CD4-positive, CD25-positive, alpha-beta regulatory T cell (primary cell): ENCODE results near the gene APOL4. TPM values are rescaled to one million over a fixed set of nuclear protein-coding genes. Genes with fewer than 3 reads are reported as not detected.

Source experiments
- ATAC-seq, 2 donors: fragments of 150-1000 bp; cut with Tn5 transposase; one replicate each; pipeline ENCODE4 v1.10.0; 2021; ENCODE audit warnings: low read depth in 2 of 2, moderate number of reproducible peaks in 2 of 2, moderate library complexity in 1 of 2
- DNase-seq, 3 donors: peaks; one replicate each; pipeline versions ENCODE4 v3.0.0 to v3.0.0-alpha.2; 2012 to 2022; ENCODE audit warnings: mixed read lengths in 1 of 3
- H3K27ac ChIP-seq: one replicate; pipeline ENCODE4 v1.7.0; 2013; ENCODE audit warnings: mild to moderate bottlenecking, low read length; ENCODE audit not compliant: insufficient read depth, poor library complexity, severe bottlenecking
- H3K27me3 ChIP-seq: one replicate; pipeline ENCODE4 v1.7.0; 2013; ENCODE audit warnings: low read length; ENCODE audit not compliant: control insufficient read depth, insufficient read depth
- H3K36me3 ChIP-seq: one replicate; pipeline ENCODE4 v1.7.0; 2013; ENCODE audit warnings: mild to moderate bottlenecking, low read length, moderate library complexity; ENCODE audit not compliant: control insufficient read depth, insufficient read depth
- H3K4me1 ChIP-seq: 2 replicates; pipeline ENCODE4 v1.7.0; 2013; ENCODE audit warnings: mild to moderate bottlenecking, low read length; ENCODE audit not compliant: insufficient read depth, control insufficient read depth, poor library complexity, severe bottlenecking
- H3K4me3 ChIP-seq: one replicate; pipeline ENCODE4 v1.7.0; 2013; ENCODE audit warnings: low read depth, mild to moderate bottlenecking, low read length, moderate library complexity
- H3K9me3 ChIP-seq, 2 experiments: 1 replicate in 1 of 2; 2 replicates in 1 of 2; pipeline ENCODE4 v1.7.0; 2013; ENCODE audit warnings: low read length in 2 of 2, mild to moderate bottlenecking in 1 of 2, moderate library complexity in 1 of 2; ENCODE audit not compliant: control insufficient read depth in 2 of 2
- H3K27ac Mint-ChIP-seq, 3 donors: one replicate each; pipeline ENCODE4 v1.8.0; 2020 to 2022; ENCODE audit warnings: mild to moderate bottlenecking in 3 of 3, mixed read lengths in 3 of 3, moderate library complexity in 2 of 3
- H3K27me3 Mint-ChIP-seq: one replicate; pipeline ENCODE4 v1.8.0; 2022; ENCODE audit warnings: mild to moderate bottlenecking, mixed read lengths
- H3K36me3 Mint-ChIP-seq: one replicate; pipeline ENCODE4 v1.8.0; 2020; ENCODE audit warnings: mixed read lengths
- H3K4me1 Mint-ChIP-seq, 4 donors: one replicate each; pipeline ENCODE4 v1.8.0; 2020 to 2022; ENCODE audit warnings: mixed read lengths in 4 of 4, mild to moderate bottlenecking in 1 of 4
- H3K4me3 Mint-ChIP-seq, 4 donors: one replicate each; pipeline ENCODE4 v1.8.0; 2020 to 2022; ENCODE audit warnings: mild to moderate bottlenecking in 4 of 4, mixed read lengths in 4 of 4, moderate library complexity in 3 of 4
- H3K9me3 Mint-ChIP-seq, 7 donors: one replicate each; pipeline ENCODE4 v1.8.0; 2020 to 2022; ENCODE audit warnings: mixed read lengths in 7 of 7, mild to moderate bottlenecking in 3 of 7, moderate library complexity in 2 of 7
- polyA plus RNA-seq, 4 donors: library from polyadenylated mRNA; unstranded; fragments of 300-500 nt; fragmentation: Illumina TruSeq; gene quantifications; one replicate each; pipeline ENCODE4 v1.2.3, GENCODE V29; 2021
- total RNA-seq: library from RNA; stranded (reverse); gene quantifications from one replicate; pipeline ENCODE4 v1.2.3, GENCODE V29; 2022

Gene APOL4
- total and polyA plus RNA-seq, 5 donors from 2014 or later = not detected

DNA sequence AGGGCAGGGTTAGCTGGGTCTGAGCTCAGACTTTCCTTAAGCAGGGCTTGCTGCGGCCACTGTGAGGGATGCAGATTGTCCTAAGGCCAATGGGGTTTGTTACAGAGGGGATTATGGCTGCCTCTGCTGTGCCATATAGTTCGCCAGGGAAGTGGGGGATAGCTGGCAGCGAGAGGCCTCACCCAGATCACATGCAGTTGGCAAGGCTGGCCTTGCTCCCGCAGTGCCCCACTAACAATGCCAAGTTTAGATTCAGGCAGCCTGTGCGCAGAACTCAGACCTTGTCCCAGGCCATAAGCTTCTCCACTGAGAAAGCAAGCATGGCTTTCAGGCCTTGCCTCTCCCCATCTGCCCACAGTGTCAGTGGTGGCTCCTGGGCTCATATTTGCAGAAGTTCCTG lies 42.4 kb upstream of the APOL4 start:
- Mint-ChIP-seq H3K4me3 (no peak overlapping the region), H3K9me3 (peaks cover 0 to 12% (median 1%) of the 10 kb centered on the region in 7 donors), H3K27me3 (no peaks in the 10 kb centered on the region), H3K36me3 (peaks cover 5% of the 10 kb centered on the region), H3K4me1 (peaks cover 3 to 14% (median 6%) of the 10 kb centered on the region in 4 donors), H3K27ac (no peak overlapping the region)
- Histone ChIP-seq H3K27ac (no peak overlapping the region), H3K4me3 (no peak overlapping the region), H3K36me3 (no peaks in the 10 kb centered on the region), H3K4me1 (peaks cover 7% of the 10 kb centered on the region), H3K27me3 (no peaks in the 10 kb centered on the region), H3K9me3 (peaks cover 0 to 4% of the 10 kb centered on the region in 2 experiments)
- no peak for DNase-seq
- no peak for ATAC-seq

DNA sequence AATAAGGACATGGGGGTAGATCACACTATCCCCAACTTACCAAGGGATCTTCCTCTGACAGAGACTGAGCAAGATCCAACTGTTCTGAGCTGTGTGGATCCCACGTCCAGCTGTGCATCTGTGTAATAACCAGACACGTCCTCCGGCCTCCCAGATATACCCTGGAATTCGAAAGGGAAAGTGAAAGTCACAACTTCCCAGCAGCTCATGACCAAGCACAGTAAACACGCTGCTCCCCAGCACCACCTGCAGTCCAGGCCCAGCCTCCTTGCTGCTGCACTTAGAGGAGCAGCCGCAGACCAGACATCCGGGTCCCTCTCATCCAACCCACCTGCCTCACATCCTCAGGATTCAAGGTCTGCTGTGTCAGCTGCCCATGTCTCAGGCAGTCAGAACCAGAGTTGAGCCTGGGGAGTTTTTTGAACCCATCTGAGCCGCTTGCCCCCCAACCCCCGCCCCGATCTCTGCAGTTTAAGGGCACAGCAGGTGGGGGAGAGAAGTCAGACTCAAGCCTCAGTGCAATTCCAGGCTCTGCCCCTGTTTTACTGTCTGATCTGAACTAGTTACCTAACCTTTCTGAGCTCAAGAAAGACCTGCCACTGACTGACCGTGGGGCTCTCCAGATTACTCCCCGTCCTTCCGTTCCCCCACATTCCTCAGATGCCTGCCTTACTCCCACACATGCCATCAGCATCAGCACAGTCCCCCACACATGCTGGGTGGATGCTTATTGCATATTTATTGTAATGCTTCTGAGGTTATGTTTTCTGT lies 38.0 kb upstream of the APOL4 start, which contains the start of gene APOL2:
TSS of gene APOL2 (minus strand) at position 127 of the 771 bp plus-strand sequence. CDS start 6,365 bp downstream, outside the sequence.
- peaks cover 38% of the 10 kb centered on the region for H3K4me1 ChIP-seq
- peak within 1 kb of the TSS; percentile 81 for H3K27ac ChIP-seq
- Mint-ChIP-seq H3K27me3 (no peaks in the 10 kb centered on the region), H3K27ac (peak within 1 kb of the TSS; percentile 95 to 100 (median 96)), H3K4me1 (peaks cover 22 to 55% (median 36%) of the 10 kb centered on the region in 4 donors), H3K4me3 (peak within 1 kb of the TSS; percentile 96 to 100 (median 99)), H3K9me3 (peaks cover 0 to 12% (median 2%) of the 10 kb centered on the region in 7 donors), H3K36me3 (peaks cover 28% of the 10 kb centered on the region)
- peak; percentile 98 to 100 for ATAC-seq
- H3K9me3 ChIP-seq = peaks cover 0 to 4% of the 10 kb centered on the region in 2 experiments
- H3K27me3 ChIP-seq = no peaks in the 10 kb centered on the region
- peak within 1 kb of the TSS; percentile 98 for H3K4me3 ChIP-seq
- H3K36me3 ChIP-seq = peaks cover 17% of the 10 kb centered on the region
- peak; percentile 74 to 96 (median 74) for DNase-seq

DNA sequence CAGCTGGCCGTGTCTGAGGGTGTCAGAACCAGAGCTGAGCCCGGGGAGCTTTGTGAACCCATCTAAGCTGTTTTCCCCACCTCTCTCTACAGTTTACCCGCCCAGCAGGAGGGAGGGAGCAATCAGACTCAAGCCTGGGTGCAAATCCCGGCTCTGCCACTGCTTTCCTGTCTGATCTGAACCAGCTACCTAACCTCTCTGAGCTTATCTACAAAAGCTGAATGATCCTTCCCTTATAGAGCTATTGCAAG lies 37.5 kb upstream of the APOL4 start:
- H3K4me3 ChIP-seq = peak overlapping the region; percentile 98
- peaks cover 0 to 4% of the 10 kb centered on the region in 2 experiments for H3K9me3 ChIP-seq
- Mint-ChIP-seq H3K4me1 (peaks cover 28 to 60% (median 41%) of the 10 kb centered on the region in 4 donors), H3K36me3 (peaks cover 32% of the 10 kb centered on the region), H3K9me3 (peaks cover 0 to 12% (median 2%) of the 10 kb centered on the region in 7 donors), H3K27ac (peak overlapping the region; percentile 95 to 100 (median 96)), H3K4me3 (peak overlapping the region; percentile 96 to 100 (median 99)), H3K27me3 (no peaks in the 10 kb centered on the region)
- peak overlapping the region; percentile 81 for H3K27ac ChIP-seq
- H3K36me3 ChIP-seq = peaks cover 22% of the 10 kb centered on the region
- H3K4me1 ChIP-seq = peaks cover 38% of the 10 kb centered on the region
- H3K27me3 ChIP-seq = no peaks in the 10 kb centered on the region
- DNase-seq (no peak), ATAC-seq (peak; percentile 3)

DNA sequence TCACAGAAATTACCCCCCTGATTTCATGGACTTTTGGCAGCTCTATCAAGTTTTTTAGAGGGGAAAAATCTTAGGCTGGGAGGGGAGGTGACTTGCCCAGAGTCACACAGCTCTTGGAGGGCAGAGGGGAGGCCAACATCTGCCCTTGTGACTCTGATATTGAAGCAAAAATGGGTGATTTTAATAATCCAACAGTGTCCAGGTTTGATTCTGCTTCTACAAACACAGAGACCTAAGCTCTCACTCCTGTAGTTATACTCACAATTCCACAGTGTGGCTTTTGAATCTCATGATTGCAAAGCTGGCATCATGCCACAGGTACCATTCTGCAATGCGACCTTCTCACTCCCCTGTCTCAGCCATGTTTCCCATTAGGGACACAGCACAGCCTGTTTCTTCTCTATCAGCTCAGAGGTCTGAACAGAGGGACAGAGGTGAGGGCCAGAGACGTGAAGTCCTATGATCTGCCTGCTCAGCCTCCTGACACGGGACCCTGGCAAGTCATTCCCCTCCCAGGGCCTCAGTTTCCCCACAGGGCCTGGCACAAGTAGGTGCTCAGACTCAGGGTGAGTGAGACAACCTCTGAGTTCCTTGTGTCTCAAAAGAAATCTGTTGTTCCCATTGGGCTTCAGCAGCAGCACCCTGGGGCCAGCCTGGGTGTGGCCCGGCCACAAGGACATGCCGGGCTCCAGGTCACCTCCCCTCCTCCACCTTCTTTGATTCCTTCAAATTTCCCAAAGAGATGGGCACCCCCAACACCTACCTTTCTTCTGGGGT lies 37.0 kb upstream of the APOL4 start:
- ATAC-seq = no peak
- Mint-ChIP-seq H3K9me3 (peaks cover 0 to 12% (median 2%) of the 10 kb centered on the region in 7 donors), H3K27me3 (no peaks in the 10 kb centered on the region), H3K4me1 (peaks cover 33 to 64% (median 43%) of the 10 kb centered on the region in 4 donors), H3K36me3 (peaks cover 37% of the 10 kb centered on the region), H3K27ac (peak overlapping the region; percentile 95 to 100 (median 96)), H3K4me3 (peak overlapping the region; percentile 96 to 100 (median 99))
- H3K4me1 ChIP-seq = peaks cover 38% of the 10 kb centered on the region
- no peak for DNase-seq
- H3K36me3 ChIP-seq = peaks cover 27% of the 10 kb centered on the region
- peak overlapping the region; percentile 98 for H3K4me3 ChIP-seq
- H3K27me3 ChIP-seq = no peaks in the 10 kb centered on the region
- peaks cover 0 to 4% of the 10 kb centered on the region in 2 experiments for H3K9me3 ChIP-seq
- peak overlapping the region; percentile 81 for H3K27ac ChIP-seq

DNA sequence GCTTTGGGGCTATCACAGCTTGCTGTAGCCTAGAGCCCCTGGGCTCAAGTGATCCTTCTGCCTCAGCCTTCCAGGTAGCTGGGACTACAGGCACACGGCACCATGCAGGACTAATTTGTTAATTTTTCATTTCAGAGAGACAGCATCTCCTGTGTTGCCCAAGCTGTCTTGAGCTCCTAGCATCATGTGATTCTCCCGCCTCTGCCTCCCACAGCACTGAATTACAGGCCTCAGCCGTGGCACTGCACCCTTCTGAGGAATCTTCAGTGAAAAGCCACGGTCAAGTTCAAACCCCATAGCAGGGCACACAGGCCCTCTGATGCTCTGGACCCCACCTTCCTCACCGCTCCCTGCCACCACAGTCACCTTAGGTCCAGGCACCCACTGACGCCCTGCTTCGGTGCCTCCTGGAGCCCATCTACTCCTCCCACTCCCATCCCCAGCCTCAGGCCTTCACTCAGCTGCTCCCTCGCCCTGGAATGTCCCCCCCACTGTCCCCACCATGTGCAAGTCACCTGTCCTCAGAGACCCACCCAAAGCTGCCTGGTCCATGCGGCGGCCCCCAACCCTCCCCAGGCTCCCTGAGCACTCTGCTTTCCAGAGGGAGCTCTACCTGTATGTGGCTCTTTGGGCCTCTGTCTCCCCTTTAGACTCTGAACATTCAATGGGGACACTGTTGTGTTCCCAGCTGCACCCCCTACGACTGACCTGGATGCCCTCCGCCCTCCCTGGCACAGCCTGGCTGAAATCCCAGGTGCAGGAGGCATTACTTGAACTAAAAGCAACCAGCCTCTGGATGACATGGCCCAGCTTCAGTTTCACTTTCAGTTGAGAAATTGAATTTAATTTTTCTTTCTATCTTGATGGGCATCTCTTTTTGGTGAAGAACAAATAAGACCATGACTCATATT lies 36.1 kb upstream of the APOL4 start:
- H3K4me3 Mint-ChIP-seq = peak overlapping the region; percentile 96 to 100 (median 99)
- Histone ChIP-seq H3K27ac (peak overlapping the region; percentile 81), H3K36me3 (peaks cover 35% of the 10 kb centered on the region), H3K4me3 (peak overlapping the region; percentile 98), H3K9me3 (peaks cover 0 to under 1% of the 10 kb centered on the region in 2 experiments), H3K4me1 (peaks cover 38% of the 10 kb centered on the region), H3K27me3 (no peaks in the 10 kb centered on the region)
- H3K4me1 Mint-ChIP-seq = peaks cover 37 to 64% (median 45%) of the 10 kb centered on the region in 4 donors
- no peak for ATAC-seq
- no peaks in the 10 kb centered on the region for H3K27me3 Mint-ChIP-seq
- peak in 2 of 3 donors; percentile 13 to 66 for DNase-seq
- peaks cover 45% of the 10 kb centered on the region for H3K36me3 Mint-ChIP-seq
- peak overlapping the region; percentile 95 to 100 (median 96) for H3K27ac Mint-ChIP-seq
- H3K9me3 Mint-ChIP-seq = peaks cover 0 to 7% (median 2%) of the 10 kb centered on the region in 7 donors

DNA sequence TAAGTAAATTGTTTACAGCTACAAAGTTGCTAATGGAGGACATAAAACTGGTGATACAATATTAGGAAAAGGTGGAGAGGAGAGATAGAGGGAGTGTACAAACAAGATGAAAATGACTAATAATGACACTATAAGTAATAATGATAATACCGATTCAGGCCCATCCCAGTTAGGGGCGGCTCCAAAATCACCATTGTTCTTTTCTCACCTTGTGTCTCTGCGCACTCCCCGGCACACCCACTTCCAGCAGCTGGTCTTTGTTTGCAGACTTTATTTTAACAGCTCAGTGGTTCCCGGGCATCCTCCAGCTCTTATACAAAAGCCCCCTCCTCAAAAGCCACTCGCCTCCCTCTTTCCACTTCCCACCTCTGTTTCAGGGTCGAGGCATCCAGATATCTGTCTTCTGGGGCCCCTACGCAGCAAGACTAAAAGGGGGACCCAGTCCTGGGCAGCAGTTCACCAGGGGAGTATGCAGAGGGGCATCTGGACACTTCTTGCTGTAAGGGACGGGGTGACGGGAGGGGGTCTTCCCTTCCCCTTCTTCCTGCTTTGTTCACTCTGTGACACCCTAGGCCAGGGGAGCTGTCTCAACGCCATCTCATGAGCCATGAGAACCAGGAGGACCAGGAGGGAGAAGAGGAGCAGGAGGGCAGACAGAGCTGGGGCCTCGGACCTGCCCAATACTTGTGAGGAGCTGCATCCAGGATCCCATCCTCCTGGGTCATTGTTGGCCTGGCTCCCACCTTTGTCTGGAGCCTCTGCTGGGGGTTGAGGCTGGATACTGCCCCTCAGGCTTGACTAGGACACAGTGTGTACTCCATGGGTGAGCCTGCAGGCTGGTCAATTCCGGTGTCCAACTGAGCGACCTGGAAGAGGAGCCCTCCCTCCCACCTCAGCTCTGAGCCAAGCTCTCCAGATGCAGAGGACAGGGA lies 35.0 kb upstream of the APOL4 start:
- DNase-seq (no peak), ATAC-seq (no peak)
- peak overlapping the region; percentile 52 to 87 (median 75) for H3K27ac Mint-ChIP-seq
- H3K36me3 Mint-ChIP-seq = peaks cover 52% of the 10 kb centered on the region
- no peaks in the 10 kb centered on the region for H3K27me3 Mint-ChIP-seq
- H3K27ac ChIP-seq = no peak overlapping the region
- no peaks in the 10 kb centered on the region for H3K27me3 ChIP-seq
- H3K36me3 ChIP-seq = peaks cover 46% of the 10 kb centered on the region
- H3K4me1 Mint-ChIP-seq = peaks cover 37 to 64% (median 48%) of the 10 kb centered on the region in 4 donors
- peak overlapping the region; percentile 96 to 100 (median 99) for H3K4me3 Mint-ChIP-seq
- H3K4me1 ChIP-seq = peaks cover 38% of the 10 kb centered on the region
- peaks cover 0 to 2% (median 0%) of the 10 kb centered on the region in 7 donors for H3K9me3 Mint-ChIP-seq
- peak overlapping the region; percentile 98 for H3K4me3 ChIP-seq
- H3K9me3 ChIP-seq = no peaks in the 10 kb centered on the region
